Left colon (tissue), 2 donors: ENCODE data around the gene ZNF560. TPM values are rescaled to one million over a fixed set of nuclear protein-coding genes. Genes with fewer than 3 reads are reported as not detected.

ENCODE experiments used
- ATAC-seq: fragments of 200-7000 bp; cut with Tn5 transposase; one replicate; pipeline ENCODE4 v1.9.1; 2020; ENCODE audit warnings: mild to moderate bottlenecking, moderate library complexity
- DNase-seq, 2 donors: peaks; one replicate each; pipeline ENCODE4 v3.0.0-alpha.2; 2020
- intact Hi-C, 2 donors: fragments of 100-400 bp; cut with DNase I in 1 of 2; cut with micrococcal nuclease in 1 of 2; formaldehyde crosslinking; loops; one replicate each; pipeline versions ENCODE4 v1.11.2 to v1.14.0; 2022; cut with DNase I, micrococcal nuclease
- total RNA-seq, 2 donors: library from RNA; stranded (reverse); fragmentation: NEBNext Ultra II Directional; extraction: Animal tissue kit (Norgen Biotek cat#: 25700); gene quantifications; one replicate each; pipeline ENCODE4 v1.2.1, GENCODE V29; 2021
- donor health status: DM: no; HTN: no; CAD: no.
- donor health status: DM: yes; HTN: yes; CAD: no.

ZNF560 gene
- total RNA-seq, 2 donors from 2014 or later = not detected

DNA sequence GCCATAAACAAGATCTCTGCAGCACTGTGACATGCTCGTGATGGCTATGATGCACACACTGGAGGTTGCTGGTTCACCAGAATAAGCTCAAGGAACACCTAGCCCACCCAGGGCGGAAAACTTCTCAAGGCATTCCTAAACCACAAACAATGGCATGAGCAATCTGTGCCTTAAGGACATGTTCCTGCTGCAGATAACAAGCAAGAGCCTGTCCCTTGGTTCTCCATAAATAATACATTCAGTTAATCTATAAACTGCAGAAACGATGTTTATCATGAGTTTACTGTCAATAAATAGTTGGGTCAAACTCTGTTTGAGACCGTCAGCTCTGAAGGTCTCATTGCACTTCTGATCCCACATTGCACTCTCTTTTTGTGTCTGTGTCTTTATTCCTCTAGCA lies 44.5 kb downstream of the ZNF560 start:
- ATAC-seq (no peak), DNase-seq (no peak)
- intact Hi-C loops = no loop called here

DNA sequence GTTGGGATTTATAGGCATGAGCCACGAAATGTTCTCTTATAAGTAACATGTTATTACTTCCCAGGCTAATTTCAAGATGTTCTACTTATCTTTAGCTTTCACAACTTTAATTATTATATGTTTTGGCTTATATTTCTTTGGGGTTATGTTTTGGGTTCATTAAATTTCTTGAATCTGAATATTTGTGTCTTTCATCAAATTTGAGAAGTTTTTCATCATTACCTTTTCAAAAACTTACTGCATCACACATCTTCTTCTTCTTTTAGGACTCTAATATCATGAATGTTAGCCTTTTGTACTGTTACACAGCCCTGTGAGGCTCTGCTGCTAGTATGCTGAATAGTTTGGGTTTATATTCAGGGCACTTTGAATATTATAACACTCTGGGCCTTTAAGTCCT lies 53.4 kb downstream of the ZNF560 start:
- no peak for DNase-seq
- ATAC-seq = no peak
- intact Hi-C loops = no loop called here

GRCh38 chr19:9436358-9436757 lies 62.1 kb downstream of the ZNF560 start:
- no peak for DNase-seq
- ATAC-seq = no peak
- intact Hi-C loops = no loop called here

DNA sequence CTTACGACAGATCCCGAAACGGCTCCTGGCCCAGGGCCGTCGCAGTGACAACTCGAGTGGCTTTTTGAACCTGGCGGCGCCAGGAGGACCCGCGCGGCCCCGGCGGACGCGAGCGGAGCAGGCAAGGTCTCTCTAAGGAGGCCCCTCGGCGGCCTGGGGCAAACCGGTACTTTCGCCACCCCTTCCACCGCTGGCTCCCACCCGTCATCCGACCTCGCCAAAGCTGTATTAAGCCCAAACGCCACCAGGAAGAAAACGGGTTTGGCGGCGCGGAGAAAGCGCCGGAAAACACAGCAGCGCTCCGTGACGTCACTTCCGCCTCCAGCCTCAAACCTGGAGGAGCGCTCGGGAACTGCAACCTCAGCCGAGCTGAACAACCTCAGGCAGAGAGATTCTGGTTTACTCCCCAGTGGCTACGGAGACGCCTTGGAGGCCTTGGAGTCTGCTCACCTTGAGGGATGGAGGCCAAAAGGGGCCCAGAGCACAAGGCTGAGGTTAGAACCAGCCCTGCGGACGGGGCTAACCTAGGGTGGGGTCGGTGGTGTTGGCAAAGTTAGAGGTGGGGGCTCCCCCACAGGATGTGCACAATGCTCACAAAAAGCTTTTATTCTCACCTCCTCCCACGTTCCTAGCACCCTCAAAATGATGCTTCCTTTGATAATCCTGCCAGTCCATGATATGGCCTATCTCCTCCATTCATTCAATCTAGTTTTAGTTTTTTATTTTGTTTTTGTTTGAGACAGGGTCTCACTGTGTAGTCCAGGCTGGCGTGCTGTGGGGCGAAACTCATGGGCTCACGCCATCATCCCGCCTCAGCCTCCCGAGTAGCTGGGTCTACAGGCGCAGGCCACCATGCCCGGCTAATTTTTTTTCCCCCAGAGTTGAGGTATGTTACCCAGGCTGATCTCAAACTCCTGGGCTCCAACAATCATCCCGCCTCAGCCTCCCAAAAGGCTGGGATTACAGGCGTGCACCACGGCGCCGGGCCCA lies 62.8 kb downstream of the ZNF560 start, which contains the start of gene ZNF266:
Gene ZNF266 (minus strand): TSS at position 295 of the 990 bp plus-strand sequence. CDS start 15,484 bp downstream, outside the sequence.
- intact Hi-C loops = no loop called here
- ATAC-seq (peak; percentile 99), DNase-seq (peak; percentile 82 to 94)

DNA sequence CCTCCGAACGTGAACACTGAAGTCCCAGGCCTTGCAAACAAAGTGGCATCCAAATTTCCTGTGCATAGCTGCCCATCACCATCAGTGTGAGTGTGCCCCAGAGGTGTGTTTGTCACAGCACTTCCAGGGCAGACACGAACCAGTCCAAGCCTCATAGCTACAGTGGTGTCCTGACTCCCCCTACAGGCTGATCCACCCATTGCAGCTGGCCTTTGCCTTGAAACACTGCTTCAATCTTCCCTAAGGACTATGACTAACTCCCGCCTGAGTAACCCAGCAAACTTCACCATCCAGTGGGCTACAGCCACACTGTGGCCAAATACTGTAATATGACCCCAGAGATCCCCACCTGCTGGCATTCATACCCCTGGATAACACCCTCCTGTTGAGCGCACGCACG lies 66.9 kb downstream of the ZNF560 start:
- ATAC-seq = no peak
- intact Hi-C loops = no loop called here
- peak in 1 of 2 donors; percentile 24 for DNase-seq

- intact Hi-C loops = no loop called here
- ATAC-seq (no peak), DNase-seq (no peak)
Observed at GRCh38 chr19:9430444-9430843, 68.0 kb downstream of the ZNF560 start.

DNA sequence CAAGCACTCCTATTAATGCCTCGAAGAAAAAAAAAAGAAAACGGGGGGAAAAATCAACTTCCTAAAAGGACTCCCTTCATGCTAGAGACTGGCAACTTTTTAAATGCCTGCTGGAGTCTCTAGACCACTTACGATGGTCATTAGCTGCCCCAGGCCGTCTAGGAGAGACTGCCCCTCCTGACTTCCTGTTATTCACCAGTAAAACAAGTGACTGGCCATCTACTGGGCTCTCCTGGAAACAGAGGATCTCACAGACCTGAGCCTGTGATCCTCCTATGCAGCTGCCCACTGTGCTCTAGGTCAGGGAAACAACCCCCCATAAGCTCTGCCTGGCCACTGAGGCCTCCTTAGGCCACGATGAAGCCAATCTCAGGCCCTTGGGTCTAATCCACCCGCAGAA lies 70.5 kb downstream of the ZNF560 start:
- ATAC-seq (no peak), DNase-seq (no peak)
- intact Hi-C loops = no loop called here

Other genes starting within 250 kb of the ZNF560 start
- not detected for gene OR7E24, start 247.7 kb downstream of the ZNF560 start, total RNA-seq
- 1 to 10 TPM; 3.8 to 4.3 TPM for gene ZNF699, start 188.8 kb downstream of the ZNF560 start, total RNA-seq
- 1 to 10 TPM; 3.6 to 7.8 TPM for gene ZNF559, start 174.4 kb downstream of the ZNF560 start, total RNA-seq
- under 1 TPM; 0.53 to 0.82 TPM for gene ZNF177, start 135.6 kb downstream of the ZNF560 start, total RNA-seq
- 10 to 100 TPM; 16.7 to 21.4 TPM for gene ZNF266, start 63.0 kb downstream of the ZNF560 start, total RNA-seq
- gene ZNF426, start 40.0 kb upstream of the ZNF560 start, total RNA-seq = 10 to 100 TPM; 10.2 to 10.3 TPM
- gene ZNF121, start 85.9 kb upstream of the ZNF560 start, total RNA-seq = 10 to 100 TPM; 17.1 to 22.8 TPM
- gene ZNF561, start 122.6 kb upstream of the ZNF560 start, total RNA-seq = 10 to 100 TPM; 23.1 to 26.3 TPM
- 10 to 100 TPM; 34.8 to 37.2 TPM for gene ZNF562, start 176.5 kb upstream of the ZNF560 start, total RNA-seq